ENCODE results near the gene CATSPER4.
"Not testable (repeated sequence)": the region's sequence is repeated elsewhere in the genome, so short reads cannot be mapped to it uniquely, and the experiment has no call there.

Gene CATSPER4

GRCh38 chr1:26197301-26197700 lies 6.9 kb downstream of the CATSPER4 start:
- no peak for DNase-seq

GRCh38 chr1:26197813-26198212 lies 7.4 kb downstream of the CATSPER4 start:
- no peak for DNase-seq

- DNase-seq: no peak
Measured at GRCh38 chr1:26200413-26200812, 10.0 kb downstream of the CATSPER4 start.

GRCh38 chr1:26203642-26204318 lies 13.4 kb downstream of the CATSPER4 start:
- DNase-seq: no peak

- no peak for DNase-seq
Measured at GRCh38 chr1:26210147-26210870, 19.9 kb downstream of the CATSPER4 start.

- DNase-seq: no peak
Measured at GRCh38 chr1:26212726-26213125, 22.3 kb downstream of the CATSPER4 start.

- no peak for DNase-seq
Measured at GRCh38 chr1:26213335-26213905, 23.0 kb downstream of the CATSPER4 start.

GRCh38 chr1:26215246-26215645 lies 24.8 kb downstream of the CATSPER4 start:
- no peak for DNase-seq

- no peak for DNase-seq
Measured at GRCh38 chr1:26218906-26219494, 28.6 kb downstream of the CATSPER4 start.

- no peak for DNase-seq
Measured at GRCh38 chr1:26220199-26220912, 30.0 kb downstream of the CATSPER4 start.

- DNase-seq: no peak
Measured at GRCh38 chr1:26221094-26221493, 30.7 kb downstream of the CATSPER4 start.

GRCh38 chr1:26224606-26225005 lies 34.2 kb downstream of the CATSPER4 start:
- DNase-seq: no peak

GRCh38 chr1:26225033-26225831 lies 34.8 kb downstream of the CATSPER4 start:
- DNase-seq: no peak

- DNase-seq: not testable (repeated sequence)
Measured at GRCh38 chr1:26230682-26231081, 40.3 kb downstream of the CATSPER4 start.

- DNase-seq: peak; percentile 98
Measured at GRCh38 chr1:26233903-26234643, 43.7 kb downstream of the CATSPER4 start, which contains the start of gene CEP85. Gene CEP85, plus strand, starts transcription at chr1:26234200. Its CDS starts 5,584 bp downstream, at chr1:26239784.

- DNase-seq: peak; percentile 6
Measured at GRCh38 chr1:26234644-26235370, 44.4 kb downstream of the CATSPER4 start.

- no peak for DNase-seq
Measured at GRCh38 chr1:26237230-26237966, 47.0 kb downstream of the CATSPER4 start.

- DNase-seq: no peak
Measured at GRCh38 chr1:26239936-26240335, 49.5 kb downstream of the CATSPER4 start.
